ENCODE measurements around the gene GJC1.

DNA sequence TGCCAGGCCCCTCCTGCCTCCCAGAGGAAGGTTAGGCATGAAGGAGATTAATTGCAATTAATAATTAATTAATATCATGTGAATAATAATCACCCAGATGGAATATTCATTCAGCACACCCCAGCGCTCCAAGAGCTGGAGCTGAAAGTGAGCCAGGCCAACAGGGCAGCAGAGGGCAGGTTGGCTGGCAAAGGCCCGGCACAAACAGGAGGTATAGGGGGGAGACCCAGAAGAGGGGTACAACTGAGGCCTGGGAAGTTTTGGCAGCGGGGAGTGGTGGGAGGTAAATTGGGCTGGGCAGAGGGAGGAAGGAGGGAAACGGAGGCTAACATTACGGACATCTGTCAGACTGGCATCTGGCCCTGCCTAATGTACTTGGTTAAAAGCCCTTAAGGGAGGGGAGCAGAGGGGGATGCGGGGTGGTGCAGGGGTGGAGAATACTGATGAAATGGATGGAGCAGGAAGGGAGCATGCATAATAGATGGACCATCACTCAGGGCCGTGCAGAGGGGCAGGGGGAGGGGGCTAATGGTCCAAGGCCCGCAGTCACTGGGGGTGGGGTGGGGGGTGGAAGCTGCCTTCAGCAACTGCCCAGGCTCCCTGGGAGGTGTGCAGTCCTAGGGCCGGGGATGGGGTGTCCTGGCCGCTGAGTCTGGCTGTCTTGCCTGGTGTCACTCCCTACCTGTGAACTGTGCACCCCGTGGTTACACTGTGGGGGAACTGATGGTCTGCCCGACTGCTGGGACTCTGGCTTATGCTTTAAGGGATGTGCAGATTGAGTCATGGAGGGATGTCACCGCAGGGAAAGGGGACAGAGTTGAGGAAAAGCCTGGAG, 69.4 kb downstream of the GJC1 start:
- TF ChIP-seq, protein P1, sequence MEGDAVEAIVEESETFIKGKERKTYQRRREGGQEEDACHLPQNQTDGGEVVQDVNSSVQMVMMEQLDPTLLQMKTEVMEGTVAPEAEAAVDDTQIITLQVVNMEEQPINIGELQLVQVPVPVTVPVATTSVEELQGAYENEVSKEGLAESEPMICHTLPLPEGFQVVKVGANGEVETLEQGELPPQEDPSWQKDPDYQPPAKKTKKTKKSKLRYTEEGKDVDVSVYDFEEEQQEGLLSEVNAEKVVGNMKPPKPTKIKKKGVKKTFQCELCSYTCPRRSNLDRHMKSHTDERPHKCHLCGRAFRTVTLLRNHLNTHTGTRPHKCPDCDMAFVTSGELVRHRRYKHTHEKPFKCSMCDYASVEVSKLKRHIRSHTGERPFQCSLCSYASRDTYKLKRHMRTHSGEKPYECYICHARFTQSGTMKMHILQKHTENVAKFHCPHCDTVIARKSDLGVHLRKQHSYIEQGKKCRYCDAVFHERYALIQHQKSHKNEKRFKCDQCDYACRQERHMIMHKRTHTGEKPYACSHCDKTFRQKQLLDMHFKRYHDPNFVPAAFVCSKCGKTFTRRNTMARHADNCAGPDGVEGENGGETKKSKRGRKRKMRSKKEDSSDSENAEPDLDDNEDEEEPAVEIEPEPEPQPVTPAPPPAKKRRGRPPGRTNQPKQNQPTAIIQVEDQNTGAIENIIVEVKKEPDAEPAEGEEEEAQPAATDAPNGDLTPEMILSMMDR (IDR thresholded peaks at IDR 0.05): no peak
- no peak for TF ChIP-seq POLR2A (IDR thresholded peaks at IDR 0.05)
